Activated naive CD4-positive, alpha-beta T cell treated with anti-CD3 and anti-CD28 coated beads for 36 hours (primary cell): ENCODE data around the gene GOT2. TPM values are rescaled to one million over a fixed set of nuclear protein-coding genes. Genes with fewer than 3 reads are reported as not detected.
"Not testable (repeated sequence)": the region's sequence is repeated elsewhere in the genome, so short reads cannot be mapped to it uniquely, and the experiment has no call there.

Experiments
- CTCF ChIA-PET: fragments of 350-600 bp; sonication (Branson Sonifier 250); formaldehyde crosslinking; loops from one replicate; lab custom pipeline; 2021; ENCODE audit warnings: antibody characterized with exemption; lab: Charles Lee
- DNase-seq: peaks from one replicate; pipeline ENCODE4 v3.0.0-alpha.2; 2020
- H3K27ac Mint-ChIP-seq: one replicate; pipeline ENCODE4 v1.8.0; 2021; ENCODE audit warnings: mild to moderate bottlenecking, mixed read lengths
- H3K27me3 Mint-ChIP-seq: one replicate; pipeline ENCODE4 v1.8.0; 2021; ENCODE audit warnings: low read depth, mixed read lengths
- H3K36me3 Mint-ChIP-seq: one replicate; pipeline ENCODE4 v1.8.0; 2021; ENCODE audit warnings: low read depth, mixed read lengths
- H3K4me1 Mint-ChIP-seq: one replicate; pipeline ENCODE4 v1.8.0; 2021; ENCODE audit warnings: low read depth, mixed read lengths
- H3K4me3 Mint-ChIP-seq: one replicate; pipeline ENCODE4 v1.8.0; 2021; ENCODE audit warnings: mild to moderate bottlenecking, moderate library complexity, mixed read lengths
- H3K9me3 Mint-ChIP-seq: one replicate; pipeline ENCODE4 v1.8.0; 2021; ENCODE audit warnings: mixed read lengths
- intact Hi-C: fragments of 100-400 bp; cut with micrococcal nuclease; formaldehyde crosslinking; loops from one replicate; pipeline ENCODE4 v1.15.1; 2023
- total RNA-seq, 2 experiments: library from RNA; stranded (reverse); gene quantifications; one replicate each; pipeline ENCODE4 v1.2.3, GENCODE V29; 2021

Gene GOT2
- total RNA-seq, 2 experiments from 2014 or later: 156 to 162 TPM

GRCh38 chr16:58738672-58739296, 4.7 kb upstream of the GOT2 start:
- H3K4me1 Mint-ChIP-seq: peaks cover 6% of the 10 kb centered on the region
- H3K27ac Mint-ChIP-seq: no peak overlapping the region
- peaks cover 3% of the 10 kb centered on the region for H3K27me3 Mint-ChIP-seq
- H3K9me3 Mint-ChIP-seq: no peaks in the 10 kb centered on the region
- no peaks in the 10 kb centered on the region for H3K36me3 Mint-ChIP-seq
- CTCF ChIA-PET: interaction anchor here (1.7 kb wide), 1 partner anchor 17 kb away, joined by 8 read pairs; no protein-coding TSS in a partner anchor
- DNase-seq: no peak
- H3K4me3 Mint-ChIP-seq: no peak overlapping the region
- intact Hi-C loops: loop anchor here (10.0 kb wide), 1 partner anchor 714 kb away; the partner anchor contains the start of gene MMP15

DNA sequence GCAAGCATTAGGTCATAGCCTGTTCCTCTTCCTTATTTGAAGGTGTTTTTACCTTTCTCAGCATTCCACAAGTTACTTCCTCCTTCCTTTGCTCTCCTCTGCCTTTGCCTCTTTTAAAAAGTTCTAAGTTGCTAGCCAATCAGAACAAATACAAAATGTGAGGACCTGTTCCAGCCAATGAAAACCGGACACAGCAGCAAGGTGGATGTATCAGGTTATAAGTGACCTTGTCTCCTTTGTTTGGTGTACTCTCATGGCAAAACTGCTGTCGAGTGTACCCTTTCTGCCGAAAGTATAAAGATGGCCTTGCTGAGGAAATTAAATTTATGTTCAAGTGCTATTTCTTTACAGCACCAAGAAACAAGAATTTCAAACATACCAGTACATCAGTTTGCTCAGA, 2.2 kb upstream of the GOT2 start:
- H3K27me3 Mint-ChIP-seq, H3K27ac Mint-ChIP-seq, H3K9me3 Mint-ChIP-seq, DNase-seq, H3K4me3 Mint-ChIP-seq, H3K36me3 Mint-ChIP-seq, CTCF ChIA-PET: not testable (repeated sequence)
- intact Hi-C loops: loop anchor here (10.0 kb wide), 1 partner anchor 712 kb away; the partner anchor contains the start of gene MMP15
- peaks cover 22% of the 10 kb centered on the region for H3K4me1 Mint-ChIP-seq

DNA sequence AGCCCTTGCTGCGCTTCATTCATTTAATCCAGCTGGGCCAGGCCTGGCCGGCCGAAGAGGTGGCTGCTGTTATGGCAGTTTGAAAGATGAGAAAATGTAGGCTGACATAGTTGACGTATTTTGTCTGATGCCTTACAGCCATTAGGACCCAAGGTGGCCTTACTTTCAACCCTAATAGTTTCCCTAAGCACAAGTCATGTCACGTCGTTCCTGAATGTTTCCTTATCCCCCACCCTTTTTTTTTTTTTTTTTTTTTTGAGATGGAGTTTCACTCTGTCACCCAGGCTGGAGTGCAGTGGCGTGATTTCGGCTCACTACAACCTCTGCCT, 307 bp upstream of the GOT2 start:
- H3K36me3 Mint-ChIP-seq: peaks cover 11% of the 10 kb centered on the region
- CTCF ChIA-PET: interaction anchor here (0.5 to 2.7 kb wide), 4 partner anchors 22 to 323 kb away, joined by 3 to 12 read pairs (median 4); no protein-coding TSS in a partner anchor

DNA sequence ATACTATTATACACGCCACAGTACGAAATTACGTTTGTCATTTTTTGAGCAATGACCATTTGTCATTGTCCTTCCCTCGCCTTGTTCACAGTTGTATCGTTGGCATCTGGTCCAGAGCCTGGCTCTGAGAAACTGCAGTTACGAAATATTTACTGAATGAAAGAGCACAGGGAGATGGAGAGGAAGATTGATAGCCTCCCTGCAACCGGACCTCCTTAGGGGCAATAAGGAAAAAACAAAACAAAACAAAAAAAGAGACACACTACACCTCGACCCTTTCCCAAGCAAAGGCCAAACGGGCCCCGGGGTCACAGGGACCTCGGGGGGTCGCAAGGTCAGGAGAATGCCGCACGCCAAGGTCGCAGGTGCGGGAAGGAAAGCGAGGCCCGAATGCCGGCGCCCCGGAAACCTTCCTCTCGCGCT, 857 bp downstream of the GOT2 start:
- Mint-ChIP-seq H3K36me3 (peaks cover 14% of the 10 kb centered on the region), H3K9me3 (no peaks in the 10 kb centered on the region), H3K27ac (peak overlapping the region; percentile 76), H3K4me3 (peak overlapping the region; percentile 80), H3K4me1 (peaks cover 42% of the 10 kb centered on the region), H3K27me3 (no peaks in the 10 kb centered on the region)
- intact Hi-C loops: loop anchor here (2.0 to 10.0 kb wide), 5 partner anchors 340 to 859 kb away; partner anchors contain the start of genes CFAP20, GINS3 and MMP15
- DNase-seq: no peak
- CTCF ChIA-PET: interaction anchor here (2.7 kb wide), 1 partner anchor 23 kb away, joined by 12 read pairs; no protein-coding TSS in a partner anchor

More for the DNA sequence above, 307 bp upstream of the GOT2 start:
- Mint-ChIP-seq H3K9me3 (no peaks in the 10 kb centered on the region), H3K27ac (peak overlapping the region; percentile 84), H3K27me3 (no peaks in the 10 kb centered on the region), H3K4me1 (peaks cover 36% of the 10 kb centered on the region), H3K4me3 (peak overlapping the region; percentile 95)
- DNase-seq: no peak
- intact Hi-C loops: loop anchor here (5.0 to 10.0 kb wide), 3 partner anchors 497 to 858 kb away; partner anchors contain the start of gene MMP15

GRCh38 chr16:58732545-58733247, 1.4 kb downstream of the GOT2 start:
- Mint-ChIP-seq H3K27ac (peak overlapping the region; percentile 76), H3K27me3 (no peaks in the 10 kb centered on the region), H3K4me1 (peaks cover 46% of the 10 kb centered on the region), H3K9me3 (no peaks in the 10 kb centered on the region), H3K4me3 (peak overlapping the region; percentile 80), H3K36me3 (peaks cover 14% of the 10 kb centered on the region)
- intact Hi-C loops: loop anchor here (1.0 to 10.0 kb wide), 11 partner anchors 24 to 860 kb away; partner anchors contain the start of genes CFAP20, GINS3, MMP15 and SETD6
- CTCF ChIA-PET: interaction anchor here (2.7 kb wide), 1 partner anchor 23 kb away, joined by 12 read pairs; no protein-coding TSS in a partner anchor
- peak; percentile 12 for DNase-seq

GRCh38 chr16:58730724-58731370, 3.3 kb downstream of the GOT2 start:
- Mint-ChIP-seq H3K27ac (no peak overlapping the region), H3K27me3 (no peaks in the 10 kb centered on the region), H3K36me3 (peaks cover 14% of the 10 kb centered on the region), H3K4me1 (peaks cover 49% of the 10 kb centered on the region), H3K4me3 (no peak overlapping the region), H3K9me3 (no peaks in the 10 kb centered on the region)
- intact Hi-C loops: loop anchor here (5.0 to 10.0 kb wide), 3 partner anchors 494 to 861 kb away; partner anchors contain the start of gene MMP15
- CTCF ChIA-PET: interaction anchor here (0.6 to 3.4 kb wide), 2 partner anchors 25 to 208 kb away, joined by 4 to 13 read pairs; no protein-coding TSS in a partner anchor
- DNase-seq: no peak

DNA sequence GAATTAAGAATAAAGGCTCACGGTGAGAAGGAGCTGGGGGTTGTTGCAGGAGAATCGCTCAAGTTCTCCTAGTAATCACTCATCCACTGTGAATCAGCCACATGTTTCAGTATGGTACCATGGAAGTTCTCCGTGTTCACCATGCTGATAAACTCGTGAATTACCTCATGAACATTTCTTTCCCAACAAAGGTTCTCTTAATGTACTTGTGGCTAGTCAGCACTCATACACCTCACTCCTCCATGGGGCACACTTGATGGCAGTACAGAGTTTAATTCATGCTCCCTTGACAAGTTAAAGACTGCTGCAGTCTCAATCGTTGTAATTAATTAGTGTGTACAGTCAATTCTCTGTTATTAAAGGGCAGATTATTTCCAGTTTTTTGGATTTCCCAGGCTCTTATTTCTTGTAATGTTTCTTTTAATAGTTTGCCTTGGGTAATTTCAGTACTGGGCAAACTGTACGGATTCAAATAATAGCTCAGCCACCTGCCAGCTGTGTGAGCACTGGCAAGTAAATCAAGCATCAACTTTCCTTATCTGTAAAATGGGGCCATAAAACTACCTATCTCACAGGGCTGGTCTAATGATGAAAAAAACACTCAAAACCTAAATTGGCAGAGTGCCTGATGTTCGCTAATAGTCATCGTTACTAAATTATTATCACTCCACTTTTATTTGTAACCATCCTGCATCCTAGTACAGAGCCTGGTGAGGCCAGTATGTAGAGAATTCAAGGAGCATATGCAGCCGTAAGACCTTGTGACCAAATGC, 6.1 kb downstream of the GOT2 start:
- Mint-ChIP-seq H3K27ac (no peak overlapping the region), H3K4me3 (no peak overlapping the region), H3K27me3 (no peaks in the 10 kb centered on the region), H3K9me3 (no peaks in the 10 kb centered on the region), H3K36me3 (peaks cover 19% of the 10 kb centered on the region), H3K4me1 (peaks cover 40% of the 10 kb centered on the region)
- CTCF ChIA-PET: interaction anchor here (3.4 kb wide), 1 partner anchor 28 kb away, joined by 13 read pairs; no protein-coding TSS in a partner anchor
- intact Hi-C loops: no loop called here
- DNase-seq: no peak

DNA sequence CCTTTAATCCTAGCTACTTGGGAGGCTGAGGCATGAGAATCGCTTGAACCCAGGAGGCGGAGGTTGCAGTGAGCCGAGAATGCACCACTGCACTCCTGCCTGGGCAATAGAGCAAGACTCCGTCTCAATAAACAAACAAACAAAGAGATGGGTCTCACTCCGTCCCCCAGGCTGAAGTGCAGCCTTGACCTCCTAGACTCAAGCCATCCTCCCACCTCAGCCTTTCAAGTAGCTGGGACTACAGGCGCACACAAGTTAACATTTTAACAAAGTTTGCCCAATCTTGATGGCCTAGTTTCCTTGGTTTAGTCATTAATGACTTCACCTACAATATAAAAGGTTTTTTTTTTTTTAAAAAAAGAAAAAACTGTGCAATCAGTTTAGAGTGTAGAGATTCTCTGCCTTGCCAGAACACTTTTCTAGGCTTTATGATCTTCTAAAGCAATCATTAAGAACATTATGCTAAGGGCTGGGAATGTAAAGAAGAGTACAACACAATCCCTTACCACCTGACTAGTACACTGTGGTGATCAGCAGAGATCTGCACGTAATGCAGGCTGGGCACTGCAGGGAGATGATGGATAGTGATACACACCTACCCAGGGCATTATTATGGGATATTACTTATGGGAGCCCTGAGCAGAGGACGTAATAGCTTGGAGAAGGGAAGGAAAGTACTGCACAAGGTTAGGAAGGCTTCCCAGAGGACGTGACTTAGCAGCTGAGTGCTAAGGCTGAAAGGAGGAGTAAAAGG, 6.9 kb downstream of the GOT2 start:
- Mint-ChIP-seq H3K4me3 (no peak overlapping the region), H3K27me3 (no peaks in the 10 kb centered on the region), H3K9me3 (no peaks in the 10 kb centered on the region), H3K4me1 (peaks cover 34% of the 10 kb centered on the region), H3K36me3 (peaks cover 19% of the 10 kb centered on the region), H3K27ac (no peak overlapping the region)
- CTCF ChIA-PET: interaction anchor here (0.6 kb wide), 1 partner anchor 150 kb away, joined by 3 read pairs; no protein-coding TSS in a partner anchor
- no peak for DNase-seq
- intact Hi-C loops: no loop called here

GRCh38 chr16:58723109-58723508, 11.0 kb downstream of the GOT2 start:
- H3K27ac Mint-ChIP-seq: no peak overlapping the region
- CTCF ChIA-PET: no interaction called here
- intact Hi-C loops: no loop called here
- H3K9me3 Mint-ChIP-seq: no peaks in the 10 kb centered on the region
- no peak for DNase-seq
- no peaks in the 10 kb centered on the region for H3K27me3 Mint-ChIP-seq
- H3K4me1 Mint-ChIP-seq: peaks cover 6% of the 10 kb centered on the region
- no peak overlapping the region for H3K4me3 Mint-ChIP-seq
- peaks cover 29% of the 10 kb centered on the region for H3K36me3 Mint-ChIP-seq

DNA sequence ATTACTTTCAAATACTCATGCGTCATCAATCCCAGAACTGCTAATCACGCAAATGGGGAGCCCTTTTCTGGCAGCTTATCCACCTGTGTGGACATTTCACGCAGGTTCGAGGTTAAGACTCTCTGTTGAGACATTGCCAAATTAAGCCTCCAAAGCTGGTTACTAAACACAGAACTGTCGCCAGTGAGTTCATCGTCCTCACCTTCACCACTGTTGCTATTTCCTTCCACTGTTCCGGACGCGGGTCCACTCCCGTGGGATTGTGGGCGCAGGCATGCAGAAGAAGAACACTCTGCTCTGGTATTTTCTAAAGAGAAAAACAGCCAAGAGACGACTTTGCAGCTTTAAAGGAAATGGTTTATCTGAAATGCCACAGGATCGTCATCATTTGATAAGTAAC, 16.1 kb downstream of the GOT2 start:
- CTCF ChIA-PET: no interaction called here

GRCh38 chr16:58716468-58716867, 17.6 kb downstream of the GOT2 start:
- CTCF ChIA-PET: interaction anchor here (0.6 kb wide), 1 partner anchor 17 kb away, joined by 5 read pairs; no protein-coding TSS in a partner anchor
- H3K36me3 Mint-ChIP-seq: peaks cover 55% of the 10 kb centered on the region
- H3K27me3 Mint-ChIP-seq: no peaks in the 10 kb centered on the region
- no peaks in the 10 kb centered on the region for H3K4me1 Mint-ChIP-seq
- H3K9me3 Mint-ChIP-seq: no peaks in the 10 kb centered on the region
- DNase-seq: no peak
- intact Hi-C loops: no loop called here
- no peak overlapping the region for H3K4me3 Mint-ChIP-seq
- H3K27ac Mint-ChIP-seq: no peak overlapping the region

More for the DNA sequence above, 16.1 kb downstream of the GOT2 start:
- Mint-ChIP-seq H3K4me3 (no peak overlapping the region), H3K27ac (no peak overlapping the region), H3K36me3 (peaks cover 49% of the 10 kb centered on the region), H3K4me1 (no peaks in the 10 kb centered on the region), H3K27me3 (no peaks in the 10 kb centered on the region), H3K9me3 (no peaks in the 10 kb centered on the region)
- intact Hi-C loops: no loop called here
- no peak for DNase-seq
